HEK293T (cell line): ENCODE measurements around the gene COQ8A.

Experiments used
- BHLHE40 ChIP-seq: fragments of 450-650 bp; IDR thresholded peaks from 2 replicates; pipeline ENCODE4 v1.6.1; 2016; ENCODE audit warnings: mild to moderate bottlenecking, moderate library complexity, borderline replicate concordance
- HDGF ChIP-seq: fragments of 450-650 bp; IDR thresholded peaks from 2 replicates; pipeline ENCODE4 v1.6.1; 2017; ENCODE audit warnings: antibody characterized with exemption, borderline replicate concordance
- NFRKB ChIP-seq: fragments of 450-650 bp; IDR thresholded peaks from 2 replicates; pipeline ENCODE4 v1.6.1; 2016; ENCODE audit warnings: mild to moderate bottlenecking, moderate library complexity
- SP1 ChIP-seq: fragments of 450-650 bp; IDR thresholded peaks from 2 replicates; pipeline ENCODE4 v1.6.1; 2017

GRCh38 chr1:226965581-226966440 is 25.7 kb downstream of the COQ8A start:
- no peak for TF ChIP-seq NFRKB
- TF ChIP-seq HDGF, result no peak
- TF ChIP-seq BHLHE40, result no peak
- TF ChIP-seq SP1, result no peak
